ENCODE data around the gene AP3D1. TPM values are rescaled to one million over a fixed set of nuclear protein-coding genes. Genes with fewer than 3 reads are reported as not detected.

The AP3D1 gene
- total and polyA plus RNA-seq, 9 of the 15 experiments (the other 6 are each of a cell fraction or from before 2014, with no cell fraction given), result 1.2 to 86.1 (median 35.9) TPM

DNA sequence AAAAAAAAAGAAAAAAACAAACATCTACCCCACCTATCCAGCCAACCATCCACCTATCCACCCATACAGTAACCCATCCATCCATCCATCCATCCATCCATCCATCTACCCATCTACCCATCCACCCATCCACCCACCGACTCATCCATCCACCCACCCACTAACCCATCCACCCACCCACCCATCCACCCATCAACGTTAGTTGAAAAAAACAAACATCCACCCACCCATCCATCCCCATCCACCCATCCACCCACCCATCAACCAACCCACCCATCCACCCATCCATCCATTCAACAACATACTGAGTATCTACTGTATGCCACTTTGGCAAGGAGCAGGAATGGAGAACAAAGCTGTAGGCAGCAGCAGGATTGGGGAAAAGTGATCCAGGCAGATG lies 6.1 kb upstream of the AP3D1 start (continued):
- TF ChIP-seq, protein P1, sequence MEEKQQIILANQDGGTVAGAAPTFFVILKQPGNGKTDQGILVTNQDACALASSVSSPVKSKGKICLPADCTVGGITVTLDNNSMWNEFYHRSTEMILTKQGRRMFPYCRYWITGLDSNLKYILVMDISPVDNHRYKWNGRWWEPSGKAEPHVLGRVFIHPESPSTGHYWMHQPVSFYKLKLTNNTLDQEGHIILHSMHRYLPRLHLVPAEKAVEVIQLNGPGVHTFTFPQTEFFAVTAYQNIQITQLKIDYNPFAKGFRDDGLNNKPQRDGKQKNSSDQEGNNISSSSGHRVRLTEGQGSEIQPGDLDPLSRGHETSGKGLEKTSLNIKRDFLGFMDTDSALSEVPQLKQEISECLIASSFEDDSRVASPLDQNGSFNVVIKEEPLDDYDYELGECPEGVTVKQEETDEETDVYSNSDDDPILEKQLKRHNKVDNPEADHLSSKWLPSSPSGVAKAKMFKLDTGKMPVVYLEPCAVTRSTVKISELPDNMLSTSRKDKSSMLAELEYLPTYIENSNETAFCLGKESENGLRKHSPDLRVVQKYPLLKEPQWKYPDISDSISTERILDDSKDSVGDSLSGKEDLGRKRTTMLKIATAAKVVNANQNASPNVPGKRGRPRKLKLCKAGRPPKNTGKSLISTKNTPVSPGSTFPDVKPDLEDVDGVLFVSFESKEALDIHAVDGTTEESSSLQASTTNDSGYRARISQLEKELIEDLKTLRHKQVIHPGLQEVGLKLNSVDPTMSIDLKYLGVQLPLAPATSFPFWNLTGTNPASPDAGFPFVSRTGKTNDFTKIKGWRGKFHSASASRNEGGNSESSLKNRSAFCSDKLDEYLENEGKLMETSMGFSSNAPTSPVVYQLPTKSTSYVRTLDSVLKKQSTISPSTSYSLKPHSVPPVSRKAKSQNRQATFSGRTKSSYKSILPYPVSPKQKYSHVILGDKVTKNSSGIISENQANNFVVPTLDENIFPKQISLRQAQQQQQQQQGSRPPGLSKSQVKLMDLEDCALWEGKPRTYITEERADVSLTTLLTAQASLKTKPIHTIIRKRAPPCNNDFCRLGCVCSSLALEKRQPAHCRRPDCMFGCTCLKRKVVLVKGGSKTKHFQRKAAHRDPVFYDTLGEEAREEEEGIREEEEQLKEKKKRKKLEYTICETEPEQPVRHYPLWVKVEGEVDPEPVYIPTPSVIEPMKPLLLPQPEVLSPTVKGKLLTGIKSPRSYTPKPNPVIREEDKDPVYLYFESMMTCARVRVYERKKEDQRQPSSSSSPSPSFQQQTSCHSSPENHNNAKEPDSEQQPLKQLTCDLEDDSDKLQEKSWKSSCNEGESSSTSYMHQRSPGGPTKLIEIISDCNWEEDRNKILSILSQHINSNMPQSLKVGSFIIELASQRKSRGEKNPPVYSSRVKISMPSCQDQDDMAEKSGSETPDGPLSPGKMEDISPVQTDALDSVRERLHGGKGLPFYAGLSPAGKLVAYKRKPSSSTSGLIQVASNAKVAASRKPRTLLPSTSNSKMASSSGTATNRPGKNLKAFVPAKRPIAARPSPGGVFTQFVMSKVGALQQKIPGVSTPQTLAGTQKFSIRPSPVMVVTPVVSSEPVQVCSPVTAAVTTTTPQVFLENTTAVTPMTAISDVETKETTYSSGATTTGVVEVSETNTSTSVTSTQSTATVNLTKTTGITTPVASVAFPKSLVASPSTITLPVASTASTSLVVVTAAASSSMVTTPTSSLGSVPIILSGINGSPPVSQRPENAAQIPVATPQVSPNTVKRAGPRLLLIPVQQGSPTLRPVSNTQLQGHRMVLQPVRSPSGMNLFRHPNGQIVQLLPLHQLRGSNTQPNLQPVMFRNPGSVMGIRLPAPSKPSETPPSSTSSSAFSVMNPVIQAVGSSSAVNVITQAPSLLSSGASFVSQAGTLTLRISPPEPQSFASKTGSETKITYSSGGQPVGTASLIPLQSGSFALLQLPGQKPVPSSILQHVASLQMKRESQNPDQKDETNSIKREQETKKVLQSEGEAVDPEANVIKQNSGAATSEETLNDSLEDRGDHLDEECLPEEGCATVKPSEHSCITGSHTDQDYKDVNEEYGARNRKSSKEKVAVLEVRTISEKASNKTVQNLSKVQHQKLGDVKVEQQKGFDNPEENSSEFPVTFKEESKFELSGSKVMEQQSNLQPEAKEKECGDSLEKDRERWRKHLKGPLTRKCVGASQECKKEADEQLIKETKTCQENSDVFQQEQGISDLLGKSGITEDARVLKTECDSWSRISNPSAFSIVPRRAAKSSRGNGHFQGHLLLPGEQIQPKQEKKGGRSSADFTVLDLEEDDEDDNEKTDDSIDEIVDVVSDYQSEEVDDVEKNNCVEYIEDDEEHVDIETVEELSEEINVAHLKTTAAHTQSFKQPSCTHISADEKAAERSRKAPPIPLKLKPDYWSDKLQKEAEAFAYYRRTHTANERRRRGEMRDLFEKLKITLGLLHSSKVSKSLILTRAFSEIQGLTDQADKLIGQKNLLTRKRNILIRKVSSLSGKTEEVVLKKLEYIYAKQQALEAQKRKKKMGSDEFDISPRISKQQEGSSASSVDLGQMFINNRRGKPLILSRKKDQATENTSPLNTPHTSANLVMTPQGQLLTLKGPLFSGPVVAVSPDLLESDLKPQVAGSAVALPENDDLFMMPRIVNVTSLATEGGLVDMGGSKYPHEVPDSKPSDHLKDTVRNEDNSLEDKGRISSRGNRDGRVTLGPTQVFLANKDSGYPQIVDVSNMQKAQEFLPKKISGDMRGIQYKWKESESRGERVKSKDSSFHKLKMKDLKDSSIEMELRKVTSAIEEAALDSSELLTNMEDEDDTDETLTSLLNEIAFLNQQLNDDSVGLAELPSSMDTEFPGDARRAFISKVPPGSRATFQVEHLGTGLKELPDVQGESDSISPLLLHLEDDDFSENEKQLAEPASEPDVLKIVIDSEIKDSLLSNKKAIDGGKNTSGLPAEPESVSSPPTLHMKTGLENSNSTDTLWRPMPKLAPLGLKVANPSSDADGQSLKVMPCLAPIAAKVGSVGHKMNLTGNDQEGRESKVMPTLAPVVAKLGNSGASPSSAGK (IDR thresholded peaks at IDR 0.05), result no peak
- no peak for TF ChIP-seq ZNF3 (CRISPR knock-in tag; IDR thresholded peaks at IDR 0.05)
